Motor neuron (in vitro differentiated cells): ENCODE results near the gene SLC2A13. TPM values are rescaled to one million over a fixed set of nuclear protein-coding genes. Genes with fewer than 3 reads are reported as not detected.

Source experiments
- ATAC-seq, 8 experiments: fragments of 200-7000 bp; cut with Tn5 transposase; replicated peaks in 6 of 8; 2 replicates each; pipeline ENCODE4 v1.8.0; 2021; ENCODE audit warnings: mild to moderate bottlenecking in 8 of 8, moderate library complexity in 8 of 8
- H3K27ac ChIP-seq, 2 donors: fragments of 250-450 bp; sonication (Bioruptor Pico); 2 replicates each; pipeline ENCODE4 v1.9.0; 2021; ENCODE audit warnings: antibody characterized with exemption in 2 of 2, mild to moderate bottlenecking in 2 of 2, moderate library complexity in 1 of 2
- H3K4me1 ChIP-seq, 2 donors: fragments of 250-450 bp; sonication (Bioruptor Pico); replicated peaks in 1 of 2; 2 replicates each; pipeline ENCODE4 v1.6.1; 2021; ENCODE audit warnings: antibody characterized with exemption in 2 of 2, mild to moderate bottlenecking in 2 of 2, moderate library complexity in 1 of 2
- H3K4me3 ChIP-seq, 5 donors: fragments of 250-450 bp; sonication (Bioruptor Pico); 2 replicates each; pipeline ENCODE4 v1.9.0; 2021; ENCODE audit warnings: antibody characterized with exemption in 5 of 5, mild to moderate bottlenecking in 5 of 5, moderate library complexity in 4 of 5
- WGBS, 10 experiments: fragments of 450-650 bp; shearing (Covaris generic); methylation state at CpG; one replicate each; pipeline ENCODE4 v1.0.0; 2022; 5-methylcytosine and 5-hydroxymethylcytosine counted together
- in situ Hi-C, 9 experiments: fragments of 400-800 bp; cut with MboI; loops; one replicate each; pipeline ENCODE4 v1.15.0; 2021; ENCODE audit warnings: low sequenced_read_pairs in 9 of 9, low pct_unique_long_range_greater_than_20kb in 2 of 9; ENCODE audit not compliant: unreplicated experiment in 9 of 9
- total RNA-seq, 8 experiments: library from RNA; unstranded; fragments of 300-600 nt; gene quantifications; 2 replicates each; pipeline versions ENCODE4 v1.2.3 to v1.2.4, GENCODE V29; 2022

Gene SLC2A13
- total RNA-seq, 8 experiments from 2014 or later: 4.0 to 26.7 (median 7.4) TPM

- Histone ChIP-seq H3K4me3 (no peak overlapping the region), H3K27ac (no peak overlapping the region), H3K4me1 (peaks cover 8 to 15% of the 10 kb centered on the region in 2 donors)
- whole genome bisulfite sequencing, 10 experiments: 58 to 100% (median 78%) methylated on average over 1 to 3 of the region's 3 CpGs; no CpG with 5 or more reads in 1 of the 10 experiments
- in situ Hi-C loops: no loop called here
- peak in 5 of 8 experiments; percentile 80 to 99 (median 94) for ATAC-seq
Observed at GRCh38 chr12:39892146-39892545, 213.7 kb downstream of the SLC2A13 start.

DNA sequence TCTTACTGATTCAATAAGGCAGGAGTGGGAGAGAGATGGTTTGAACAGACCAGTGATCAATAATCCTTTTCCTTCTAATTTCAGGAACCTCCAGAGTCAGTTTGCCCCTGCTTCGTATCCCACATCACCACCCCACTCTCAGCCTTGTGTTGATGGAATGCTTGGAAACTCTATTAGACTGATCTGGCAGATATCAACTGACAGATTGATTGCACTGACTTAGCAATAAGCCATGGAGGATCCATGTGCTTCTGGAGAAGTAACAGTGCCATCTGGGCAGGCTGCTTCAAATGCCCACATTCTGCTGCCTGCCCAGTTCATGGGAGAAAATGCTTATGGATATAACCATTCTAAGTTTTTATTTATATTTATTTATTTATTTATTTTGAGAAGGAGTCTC lies 218.0 kb downstream of the SLC2A13 start:
- Histone ChIP-seq H3K4me1 (peaks cover 8 to 19% of the 10 kb centered on the region in 2 donors), H3K27ac (no peak overlapping the region), H3K4me3 (no peak overlapping the region)
- in situ Hi-C loops: no loop called here
- ATAC-seq: no peak
- WGBS, 10 experiments: 36 to 100% (median 100%) methylated on average over 1 of the region's 1 CpG; no CpG with 5 or more reads in 4 of the 10 experiments

GRCh38 chr12:39886106-39886505 lies 219.8 kb downstream of the SLC2A13 start:
- 0 to 97% (median 49%) methylated on average over 1 to 3 of the region's 3 CpGs; no CpG with 5 or more reads in 2 of the 10 experiments for WGBS, 10 experiments
- Histone ChIP-seq H3K4me1 (peaks cover 2 to 6% of the 10 kb centered on the region in 2 donors), H3K27ac (no peak overlapping the region), H3K4me3 (no peak overlapping the region)
- in situ Hi-C loops: no loop called here
- ATAC-seq: no peak

DNA sequence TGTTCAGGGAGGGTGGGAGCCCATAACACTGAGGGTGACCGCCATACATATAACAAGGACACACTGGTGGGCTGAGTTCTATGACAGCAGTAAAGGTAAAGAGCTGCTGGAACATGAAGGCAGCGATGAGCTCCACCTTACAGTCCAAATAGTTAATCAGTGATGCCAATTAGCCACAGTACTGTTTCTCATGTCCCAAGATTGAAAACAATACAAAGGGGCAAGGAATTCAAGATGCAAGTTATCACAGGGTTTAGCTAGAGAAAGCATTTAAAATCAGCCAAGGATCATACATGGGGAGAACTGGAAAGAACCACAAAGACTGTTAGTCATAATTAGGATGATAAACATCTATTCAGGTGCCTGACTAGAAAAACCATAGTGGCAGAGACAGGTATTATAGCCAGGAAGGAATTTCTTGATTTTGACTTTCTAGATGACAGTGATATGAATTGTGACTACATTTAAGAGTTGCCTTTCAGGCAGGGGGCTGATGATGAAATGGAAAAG lies 221.2 kb downstream of the SLC2A13 start:
- WGBS, 10 experiments: 80 to 100% (median 100%) methylated on average over 1 to 2 of the region's 2 CpGs; no CpG with 5 or more reads in 3 of the 10 experiments
- Histone ChIP-seq H3K27ac (no peak overlapping the region), H3K4me3 (no peak overlapping the region), H3K4me1 (peaks cover 0 to 4% of the 10 kb centered on the region in 2 donors)
- ATAC-seq: no peak
- in situ Hi-C loops: no loop called here

- 13 to 91% (median 71%) methylated on average over 1 to 2 of the region's 2 CpGs; no CpG with 5 or more reads in 1 of the 10 experiments for WGBS, 10 experiments
Observed at GRCh38 chr12:39883411-39883810, 222.5 kb downstream of the SLC2A13 start.

DNA sequence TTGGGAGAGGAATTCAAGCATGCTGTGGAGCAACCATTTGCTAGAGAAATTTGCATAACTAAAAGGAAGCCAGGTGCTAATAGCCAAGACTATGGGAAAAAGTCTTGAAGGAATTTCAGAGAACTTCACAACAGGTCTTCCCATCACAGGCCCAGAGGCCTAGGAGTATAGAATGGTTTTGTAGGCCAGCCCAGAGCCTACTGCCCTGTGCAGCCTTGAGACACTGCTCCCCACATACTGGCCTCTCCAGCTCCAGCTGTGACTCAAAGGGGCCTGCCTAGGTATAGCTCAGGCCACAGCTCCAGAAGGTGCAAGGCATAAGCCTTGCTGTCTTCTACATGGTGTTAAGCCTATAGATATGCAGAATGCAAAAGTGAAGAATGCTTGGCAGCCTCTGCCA lies 227.1 kb downstream of the SLC2A13 start:
- Histone ChIP-seq H3K4me3 (no peak overlapping the region), H3K27ac (no peak overlapping the region), H3K4me1 (peaks cover 2 to 9% of the 10 kb centered on the region in 2 donors)
- ATAC-seq: no peak
- in situ Hi-C loops: no loop called here

More at GRCh38 chr12:39883411-39883810, 222.5 kb downstream of the SLC2A13 start:
- no peak overlapping the region for H3K4me3 ChIP-seq
- no peak overlapping the region for H3K27ac ChIP-seq
- peak in 1 of 8 experiments; percentile 22 for ATAC-seq
- in situ Hi-C loops: no loop called here
- peaks cover 0 to 4% of the 10 kb centered on the region in 2 donors for H3K4me1 ChIP-seq

DNA sequence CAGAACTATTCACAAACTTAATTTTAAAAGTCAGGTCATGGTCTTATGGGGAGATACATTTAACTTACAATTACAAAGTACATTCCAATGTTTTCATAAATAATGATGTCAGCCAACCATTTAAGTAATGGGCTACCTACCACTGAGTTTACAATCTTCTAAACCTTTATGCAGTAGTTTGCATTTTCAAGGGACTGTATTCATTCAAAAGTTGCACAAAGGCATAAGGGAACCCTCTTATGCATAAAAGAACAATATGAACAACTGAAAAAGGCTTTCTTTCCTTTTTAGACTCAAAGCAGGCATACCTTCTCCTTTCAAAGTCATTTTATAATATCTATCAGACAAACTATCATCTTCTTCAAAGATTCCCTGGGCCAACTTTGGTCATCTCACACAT lies 230.2 kb downstream of the SLC2A13 start:
- H3K4me1 ChIP-seq: peaks cover 2 to 9% of the 10 kb centered on the region in 2 donors
- H3K27ac ChIP-seq: no peak overlapping the region
- in situ Hi-C loops: no loop called here
- no peak overlapping the region for H3K4me3 ChIP-seq
- ATAC-seq: no peak

DNA sequence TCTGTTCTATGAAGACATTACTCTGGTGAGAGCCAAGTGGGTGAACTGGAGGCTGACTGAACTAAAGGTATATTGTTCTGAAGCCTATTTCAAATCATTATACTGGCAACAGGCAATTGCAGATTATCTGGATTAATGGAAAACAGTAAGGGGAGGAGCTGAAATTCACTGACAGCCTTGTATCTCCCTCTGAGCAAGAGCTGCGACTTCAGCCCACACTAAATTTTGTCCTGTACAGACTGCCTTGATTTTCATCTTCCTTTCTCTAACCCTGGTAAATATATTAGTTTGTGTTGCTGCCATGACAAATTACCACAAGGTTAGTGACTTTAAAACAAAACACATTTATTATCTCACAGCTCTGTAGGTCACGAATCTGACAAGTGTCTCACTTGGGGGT lies 231.1 kb downstream of the SLC2A13 start:
- ATAC-seq: peak in 3 of 8 experiments; percentile 33 to 58 (median 53)
- no peak overlapping the region for H3K27ac ChIP-seq
- no peak overlapping the region for H3K4me3 ChIP-seq
- WGBS, 10 experiments: 78 to 100% (median 100%) methylated on average over 1 to 2 of the region's 2 CpGs; no CpG with 5 or more reads in 1 of the 10 experiments
- peaks cover 2 to 9% of the 10 kb centered on the region in 2 donors for H3K4me1 ChIP-seq
- in situ Hi-C loops: no loop called here

- WGBS, 10 experiments: 13 to 100% (median 86%) methylated on average over 1 of the region's 1 CpG; no CpG with 5 or more reads in 3 of the 10 experiments
- in situ Hi-C loops: no loop called here
Observed at GRCh38 chr12:39873065-39873464, 232.8 kb downstream of the SLC2A13 start.

GRCh38 chr12:39872425-39872824 lies 233.5 kb downstream of the SLC2A13 start:
- ATAC-seq: peak in 2 of 8 experiments; percentile 38 to 83
- H3K4me1 ChIP-seq: peaks cover 2 to 9% of the 10 kb centered on the region in 2 donors
- H3K27ac ChIP-seq: no peak overlapping the region
- no peak overlapping the region for H3K4me3 ChIP-seq
- WGBS, 10 experiments: 56 to 100% (median 91%) methylated on average over 1 to 3 of the region's 3 CpGs; no CpG with 5 or more reads in 1 of the 10 experiments
- in situ Hi-C loops: no loop called here

More at GRCh38 chr12:39873065-39873464, 232.8 kb downstream of the SLC2A13 start:
- no peak for ATAC-seq
- Histone ChIP-seq H3K4me3 (no peak overlapping the region), H3K27ac (no peak overlapping the region), H3K4me1 (peaks cover 2 to 9% of the 10 kb centered on the region in 2 donors)

DNA sequence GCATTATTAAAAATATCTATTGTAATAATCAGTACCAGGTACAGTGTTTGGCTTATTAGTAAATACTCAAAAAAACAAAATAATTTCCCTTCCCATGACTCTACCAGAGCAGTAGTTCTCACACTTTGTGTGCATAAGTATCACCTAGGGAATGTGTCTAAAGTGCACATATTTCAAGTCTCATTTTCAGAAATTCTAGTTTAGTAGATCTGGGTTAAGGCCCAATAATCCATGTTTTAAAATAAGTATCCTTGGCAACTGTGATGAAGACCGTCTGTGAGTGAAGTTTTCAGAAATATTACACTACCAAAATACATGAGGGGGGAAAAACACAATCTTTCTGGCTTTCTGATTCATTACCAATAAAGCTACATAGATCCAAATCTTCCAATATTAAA lies 237.6 kb downstream of the SLC2A13 start:
- H3K27ac ChIP-seq: no peak overlapping the region
- in situ Hi-C loops: no loop called here
- 57 to 100% (median 92%) methylated on average over 1 of the region's 1 CpG; no CpG with 5 or more reads in 2 of the 10 experiments for WGBS, 10 experiments
- H3K4me1 ChIP-seq: no peaks in the 10 kb centered on the region
- no peak overlapping the region for H3K4me3 ChIP-seq
- ATAC-seq: no peak

GRCh38 chr12:39867631-39868327 lies 238.1 kb downstream of the SLC2A13 start:
- in situ Hi-C loops: no loop called here
- no peak for ATAC-seq
- Histone ChIP-seq H3K4me1 (no peaks in the 10 kb centered on the region), H3K27ac (no peak overlapping the region), H3K4me3 (no peak overlapping the region)
- 0 to 100% (median 57%) methylated on average over 1 of the region's 1 CpG; no CpG with 5 or more reads in 3 of the 10 experiments for WGBS, 10 experiments

GRCh38 chr12:39866135-39866534 lies 239.7 kb downstream of the SLC2A13 start:
- no peaks in the 10 kb centered on the region for H3K4me1 ChIP-seq
- no peak overlapping the region for H3K27ac ChIP-seq
- H3K4me3 ChIP-seq: no peak overlapping the region
- ATAC-seq: no peak
- WGBS, 10 experiments: 84 to 100% (median 93%) methylated on average over 2 to 3 of the region's 6 CpGs
- in situ Hi-C loops: no loop called here
